HepG2 (cell line): ENCODE data around the gene MRO. TPM values are rescaled to one million over a fixed set of nuclear protein-coding genes. Genes with fewer than 3 reads are reported as not detected.

Experiments
- ATAC-seq: fragments of 200-7000 bp; cut with Tn5 transposase; 3 replicates; pipeline ENCODE4 v1.9.1; 2020; ENCODE audit warnings: mild to moderate bottlenecking, moderate library complexity
- BruUV-seq: library from RNA; stranded (reverse); fragments of 400-500 nt; replicated peaks from 2 replicates; lab custom pipeline; 2021; lab: Mats Ljungman, UMichigan
- CTCF ChIA-PET: fragments of 300-600 bp; formaldehyde crosslinking; extraction: SDS; loops from one replicate; lab custom pipeline; 2021; ENCODE audit warnings: low total read pairs, inconsistent platforms, low intra/inter-chr PET ratio; lab: Yijun Ruan, JAX
- POLR2A ChIA-PET: fragments of 350-600 bp; sonication (Branson Sonifier 250); formaldehyde crosslinking; loops from one replicate; lab custom pipeline; 2020; ENCODE audit warnings: antibody characterized with exemption, inconsistent platforms; lab: Yijun Ruan, JAX
- DNase-seq: peaks from one replicate; pipeline ENCODE4 v3.0.0-alpha.2; 2015; ENCODE audit warnings: low spot score
- FAIRE-seq: peaks from 3 replicates; lab custom pipeline; 2011; peaks lifted over from hg19 to GRCh38; lab: Jason Lieb, UNC
- H2AFZ ChIP-seq: one replicate; pipeline ENCODE4 v1.6.1; 2011; ENCODE audit warnings: low read length, inconsistent platforms
- H3K27ac ChIP-seq: fragments of 300-600 bp; 3 replicates; pipeline ENCODE4 v1.8.0; 2011; ENCODE audit warnings: mixed run types, mild to moderate bottlenecking, mixed read lengths, low read length, inconsistent platforms; ENCODE audit not compliant: insufficient read depth; ENCODE audit errors: extremely low read length
- H3K27me3 ChIP-seq, 2 experiments: fragments of 200-600 bp in 1 of 2; 2 replicates in 1 of 2; 3 replicates in 1 of 2; pipeline versions ENCODE4 v1.6.0 to v1.8.0; 2011; ENCODE audit warnings: low read length in 2 of 2, mild to moderate bottlenecking in 2 of 2, moderate library complexity in 2 of 2, inconsistent platforms in 1 of 2; ENCODE audit not compliant: insufficient read depth in 2 of 2, control insufficient read depth in 1 of 2
- H3K36me3 ChIP-seq, 2 experiments: fragments of 200-600 bp in 1 of 2; replicated peaks in 1 of 2; 2 replicates in 1 of 2; 3 replicates in 1 of 2; pipeline versions ENCODE4 v1.5.1 to v1.8.0; 2011; ENCODE audit warnings: low read length in 2 of 2, inconsistent platforms in 1 of 2; ENCODE audit not compliant: insufficient read depth in 2 of 2, control insufficient read depth in 1 of 2
- H3K4me1 ChIP-seq: 2 replicates; pipeline ENCODE4 v1.5.1; 2012; ENCODE audit warnings: low read length, inconsistent platforms; ENCODE audit not compliant: insufficient read depth
- H3K4me2 ChIP-seq: 2 replicates; pipeline ENCODE4 v1.6.0; 2011; ENCODE audit warnings: low read depth, low read length, inconsistent platforms
- H3K4me3 ChIP-seq, 3 experiments: fragments of 200-600 bp in 1 of 3; sonication (generic), shearing (Covaris generic) in 1 of 3; replicated peaks in 1 of 3; 2 replicates each; pipeline ENCODE4 v1.5.1; 2011 to 2016; ENCODE audit warnings: low read length in 3 of 3, inconsistent platforms in 2 of 3, low read depth in 2 of 3, mild to moderate bottlenecking in 2 of 3, control low read depth in 1 of 3, mixed read lengths in 1 of 3; ENCODE audit not compliant: insufficient read depth in 1 of 3
- H3K79me2 ChIP-seq: one replicate; pipeline ENCODE4 v1.6.1; 2011; ENCODE audit warnings: low read length, inconsistent platforms; ENCODE audit not compliant: insufficient read depth
- H3K9ac ChIP-seq: 2 replicates; pipeline ENCODE4 v1.6.0; 2011; ENCODE audit warnings: mild to moderate bottlenecking, low read depth, low read length, inconsistent platforms; ENCODE audit not compliant: insufficient read depth
- H3K9me3 ChIP-seq: 2 replicates; pipeline ENCODE4 v1.5.1; 2012; ENCODE audit warnings: mild to moderate bottlenecking, low read length
- H4K20me1 ChIP-seq: 2 replicates; pipeline ENCODE4 v1.6.0; 2011; ENCODE audit warnings: inconsistent platforms, mild to moderate bottlenecking, low read length, moderate library complexity; ENCODE audit not compliant: insufficient read depth
- NFE2 ChIP-seq: sonication (generic); formaldehyde crosslinking; IDR thresholded peaks from 2 replicates; pipeline ENCODE4 v1.4.0; 2020; ENCODE audit warnings: missing genetic modification reagents
- SNAPC2 ChIP-seq: sonication (generic); formaldehyde crosslinking; IDR thresholded peaks from 2 replicates; pipeline ENCODE4 v1.8.1; 2022; ENCODE audit warnings: mild to moderate bottlenecking, missing genetic modification reagents
- SOX6 ChIP-seq, 2 experiments: fragments of 450-650 bp in 1 of 2; sonication (generic) in 1 of 2; formaldehyde crosslinking in 1 of 2; IDR thresholded peaks; 2 replicates each; pipeline versions ENCODE4 v1.4.0 to v1.6.1; 2017 to 2020; ENCODE audit warnings: antibody characterized with exemption in 1 of 2, mild to moderate bottlenecking in 1 of 2, missing genetic modification reagents in 1 of 2
- TCF7L2 ChIP-seq: IDR thresholded peaks from 2 replicates; pipeline ENCODE4 v1.6.1; 2011; ENCODE audit warnings: mild to moderate bottlenecking, low read depth, low read length, moderate library complexity
- ZNF121 ChIP-seq: sonication (generic); formaldehyde crosslinking; IDR thresholded peaks from 2 replicates; pipeline ENCODE4 v1.5.0; 2020; ENCODE audit warnings: mild to moderate bottlenecking, missing genetic modification reagents
- ZNF367 ChIP-seq: sonication (generic); formaldehyde crosslinking; IDR thresholded peaks from 2 replicates; pipeline ENCODE4 v1.4.0; 2020; ENCODE audit warnings: missing genetic modification reagents, borderline replicate concordance
- ZNF460 ChIP-seq: sonication (generic); formaldehyde crosslinking; IDR thresholded peaks from 2 replicates; pipeline ENCODE4 v1.5.1; 2020; ENCODE audit warnings: missing genetic modification reagents, mild to moderate bottlenecking, borderline replicate concordance
- ZNF558 ChIP-seq: sonication (generic); formaldehyde crosslinking; IDR thresholded peaks from 2 replicates; pipeline ENCODE4 v1.9.0; 2022; ENCODE audit warnings: mild to moderate bottlenecking, missing genetic modification reagents, borderline replicate concordance
- ZNF572 ChIP-seq: sonication (generic); formaldehyde crosslinking; IDR thresholded peaks from 2 replicates; pipeline ENCODE4 v1.5.1; 2020; ENCODE audit warnings: mild to moderate bottlenecking, missing genetic modification reagents
- ZNF614 ChIP-seq: IDR thresholded peaks from 2 replicates; pipeline ENCODE4 v1.6.1; 2018; ENCODE audit warnings: missing biosample characterization, missing genetic modification reagents, inconsistent platforms, borderline replicate concordance
- ZNF773 ChIP-seq: sonication (generic); formaldehyde crosslinking; IDR thresholded peaks from 2 replicates; pipeline ENCODE4 v1.4.0; 2020; ENCODE audit warnings: missing genetic modification reagents, borderline replicate concordance
- ZNF816 ChIP-seq: sonication (generic); formaldehyde crosslinking; IDR thresholded peaks from 2 replicates; pipeline ENCODE4 v1.8.0; 2022; ENCODE audit warnings: missing genetic modification reagents, mild to moderate bottlenecking, borderline replicate concordance
- ZNF83 ChIP-seq: sonication (generic); formaldehyde crosslinking; IDR thresholded peaks from 2 replicates; pipeline ENCODE4 v1.4.0; 2020; ENCODE audit warnings: missing genetic modification reagents, mild to moderate bottlenecking, borderline replicate concordance
- WGBS: methylation state at CpG from one replicate; pipeline ENCODE4 v1.1.6; 2017; ENCODE audit warnings: low lambda C conversion rate; 5-methylcytosine and 5-hydroxymethylcytosine counted together
- in situ Hi-C: cut with HindIII; loops from 2 replicates; pipeline ENCODE4 v1.10.0; 2017; ENCODE audit warnings: low pct_unique_long_range_greater_than_20kb; ENCODE audit not compliant: extremely low pct_ligation_motif_present
- intact Hi-C: fragments of 100-400 bp; cut with micrococcal nuclease; formaldehyde crosslinking; loops from one replicate; pipeline ENCODE4 v1.10.0; 2022; ENCODE audit not compliant: unreplicated experiment
- polyA plus RNA-seq, 8 experiments: library from polyadenylated mRNA; depleted of rRNA in 3 of 8; stranded (reverse) in 7 of 8; unstranded in 1 of 8; fragments of >200 nt; fragmentation: Illumina TruSeq in 4 of 8; extraction: Trizol in 4 of 8; gene quantifications; 2 replicates each; pipeline versions ENCODE4 v1.2.1 to v1.2.3, GENCODE V29; 2011 to 2016; ENCODE audit warnings: low read depth in 4 of 8, missing spikeins in 1 of 8, mixed read lengths in 1 of 8; ENCODE audit not compliant: insufficient read depth in 1 of 8
- total RNA-seq, 5 experiments: library from RNA; depleted of rRNA; stranded (reverse); fragments of >200 nt; fragmentation: Illumina TruSeq; extraction: Trizol; gene quantifications; 2 replicates each; pipeline ENCODE4 v1.2.3, GENCODE V29; 2016; ENCODE audit warnings: low read depth in 1 of 5

Gene MRO
- total and polyA plus RNA-seq, 2 of the 13 experiments (the other 11 are each of a cell fraction or from before 2014, with no cell fraction given), result not detected

DNA sequence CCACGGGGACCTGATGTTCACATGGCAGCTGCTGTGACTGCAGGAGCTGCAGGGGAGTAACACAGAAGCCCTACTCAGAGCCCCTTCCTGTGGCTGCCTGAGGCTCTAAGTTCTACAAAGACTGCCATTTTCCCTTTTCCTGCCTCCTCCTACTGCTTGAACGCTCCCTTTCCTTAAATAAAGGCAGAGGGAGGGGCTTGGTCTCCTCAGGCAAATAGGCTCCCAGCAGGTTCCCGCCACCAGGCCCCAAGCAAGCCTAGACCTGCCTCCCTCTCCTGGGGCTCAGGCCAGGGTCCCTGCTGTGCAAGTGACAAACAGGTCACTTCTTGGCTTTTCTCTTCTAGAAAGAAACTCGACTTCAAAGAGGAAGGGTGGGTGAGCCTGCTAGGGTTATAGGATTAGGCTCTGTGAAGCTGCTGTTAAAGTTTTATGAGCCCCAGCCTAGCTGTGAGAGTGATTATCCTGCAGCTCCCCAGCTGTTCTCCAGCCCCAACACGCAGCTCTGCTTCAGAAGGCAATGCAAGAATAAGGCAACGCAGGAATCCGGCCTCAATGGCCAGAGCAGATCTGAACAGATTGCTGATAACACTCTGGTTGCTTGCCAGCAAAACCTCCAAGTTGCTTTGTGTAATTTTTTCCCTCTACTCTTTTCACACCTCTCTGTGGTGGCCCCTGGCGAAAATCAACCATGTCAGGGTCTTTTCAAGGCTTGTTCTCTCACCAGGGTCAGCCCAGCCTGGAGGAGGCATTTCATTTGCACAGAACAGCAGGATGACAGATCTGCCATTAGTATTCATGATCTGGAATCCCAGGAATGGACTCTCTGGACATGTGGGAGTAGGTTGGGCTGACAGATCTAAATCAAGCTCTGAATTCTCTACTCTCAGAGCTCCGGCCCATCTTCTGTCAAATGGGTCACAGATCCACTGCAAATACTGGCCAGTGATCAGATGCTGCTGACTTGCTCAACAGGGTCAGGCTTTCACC is 71.3 kb downstream of the MRO start:
- BruUV-seq, result no TSS peak
- ATAC-seq (no peak), FAIRE-seq (no peak), DNase-seq (no peak)
- 10% methylated on average over 9 of the region's 9 CpGs for WGBS
- H3K4me2 ChIP-seq, result no peak overlapping the region
- no peak overlapping the region for H3K27ac ChIP-seq
- CTCF ChIA-PET, result no interaction called here
- no peaks in the 10 kb centered on the region for H3K36me3 ChIP-seq
- POLR2A ChIA-PET, result no interaction called here
- H3K27me3 ChIP-seq, result peaks cover 2 to 21% of the 10 kb centered on the region in 2 experiments; a peak in 2 of 5 replicates
- no peak for TF ChIP-seq NFE2
- TF ChIP-seq ZNF367 (CRISPR knock-in tag), result no peak
- TF ChIP-seq ZNF572, result no peak
- no peak for TF ChIP-seq ZNF558 (CRISPR knock-in tag)
- no peak for TF ChIP-seq ZNF460
- TF ChIP-seq ZNF83 (CRISPR knock-in tag), result no peak
- TF ChIP-seq SOX6 (IDR thresholded peaks at IDR 0.05), result no peak
- no peak for TF ChIP-seq SOX6 (CRISPR knock-in tag; IDR thresholded peaks at IDR 0.05)
- no peak for TF ChIP-seq SNAPC2 (CRISPR knock-in tag)
- TF ChIP-seq ZNF816 (CRISPR knock-in tag), result no peak
- TF ChIP-seq ZNF614 (CRISPR knock-in tag), result no peak
- TF ChIP-seq ZNF773 (CRISPR knock-in tag), result no peak
- TF ChIP-seq ZNF121 (CRISPR knock-in tag), result no peak
- no peak for TF ChIP-seq TCF7L2
- in situ Hi-C loops (no loop called here), intact Hi-C loops (no loop called here)
- H3K9ac ChIP-seq, result no peak overlapping the region
- H3K4me1 ChIP-seq, result no peaks in the 10 kb centered on the region
- H3K79me2 ChIP-seq, result no peaks in the 10 kb centered on the region
- H3K9me3 ChIP-seq, result no peaks in the 10 kb centered on the region
- no peak overlapping the region for H3K4me3 ChIP-seq
- H4K20me1 ChIP-seq, result no peaks in the 10 kb centered on the region
- no peak overlapping the region for H2AFZ ChIP-seq
